ENCODE data around the gene COL27A1.

Gene COL27A1

GRCh38 chr9:114186605-114187289 lies 31.4 kb downstream of the COL27A1 start:
- TF ChIP-seq CTCF (IDR thresholded peaks at IDR 0.05): no peak

DNA sequence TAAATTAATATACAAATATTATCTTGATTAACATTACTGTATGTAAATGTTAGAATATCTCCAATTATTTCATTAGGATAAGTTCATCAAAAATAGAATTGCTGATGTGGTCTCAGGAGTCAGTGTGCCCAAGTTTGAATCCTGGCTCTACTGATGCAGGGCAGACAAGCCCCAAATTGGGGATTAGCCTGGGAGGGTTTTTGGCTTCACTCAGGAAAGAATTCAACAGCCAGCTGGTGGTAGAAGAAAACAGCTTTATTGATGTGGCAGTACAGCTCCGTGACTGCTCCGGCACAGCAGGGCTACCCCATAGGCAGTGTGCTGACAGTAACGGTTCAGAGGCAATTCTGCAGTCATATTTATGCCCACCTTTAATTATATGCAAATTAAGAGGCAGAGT lies 32.5 kb downstream of the COL27A1 start:
- TF ChIP-seq CTCF (IDR thresholded peaks at IDR 0.05): no peak

DNA sequence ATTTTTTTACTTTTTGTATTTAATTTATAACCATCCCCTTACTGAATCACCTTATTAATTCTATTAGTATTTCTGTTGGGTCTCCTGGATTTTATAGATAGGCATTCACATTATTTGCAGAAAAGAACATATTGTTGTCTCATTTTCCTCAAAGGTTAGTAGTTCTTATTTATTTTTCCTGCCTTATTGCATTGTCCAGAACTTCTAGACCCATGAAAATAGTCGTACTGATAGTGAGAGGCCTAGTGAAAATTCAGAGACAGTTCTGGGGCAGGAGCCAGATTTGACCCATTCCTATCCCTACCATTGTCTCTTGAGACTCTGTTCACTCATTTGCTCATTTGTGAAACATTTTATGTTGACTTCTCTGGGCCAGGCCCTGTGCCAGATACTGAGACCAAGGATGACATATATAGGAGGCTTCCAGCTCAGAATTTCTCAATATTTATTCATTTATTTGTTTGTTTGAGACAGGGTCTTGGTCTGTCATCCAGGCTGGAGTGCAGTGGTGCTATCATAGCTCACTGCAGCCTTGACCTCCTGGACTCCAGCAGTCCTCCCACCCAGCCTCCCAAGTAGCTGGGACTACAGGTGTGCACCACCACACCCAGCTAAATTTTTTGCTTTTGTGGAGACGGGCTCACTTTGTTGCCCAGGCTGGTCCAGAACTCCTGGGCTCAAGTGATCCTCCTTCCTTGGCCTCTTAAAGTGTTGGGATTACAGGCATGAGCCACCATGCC lies 34.7 kb downstream of the COL27A1 start:
- TF ChIP-seq CTCF (IDR thresholded peaks at IDR 0.05): no peak

- no peak for TF ChIP-seq CTCF (IDR thresholded peaks at IDR 0.05)
These were observed 35.2 kb downstream of the COL27A1 start for GRCh38 chr9:114190563-114190905.

DNA sequence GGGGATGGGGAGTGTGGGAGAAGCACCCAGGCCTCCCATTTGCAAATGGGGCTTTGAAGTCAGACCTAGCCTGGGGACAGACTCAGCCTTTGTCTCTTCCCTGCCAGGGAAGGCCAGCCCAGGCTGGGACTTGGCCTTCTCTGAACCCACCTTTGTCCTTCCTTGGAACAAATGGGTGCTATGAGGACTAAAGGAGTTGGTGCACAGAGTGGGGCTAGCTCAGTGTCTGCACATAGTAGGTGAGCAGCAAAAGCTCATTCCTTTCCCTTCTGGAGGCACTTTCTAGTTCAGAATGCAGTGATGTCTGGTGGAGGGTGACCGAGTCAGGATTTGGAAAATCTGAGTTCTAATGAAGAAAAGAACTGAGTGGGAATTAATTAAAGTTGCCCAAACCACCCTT lies 37.2 kb downstream of the COL27A1 start:
- no peak for TF ChIP-seq CTCF (IDR thresholded peaks at IDR 0.05)

- no peak for TF ChIP-seq CTCF (IDR thresholded peaks at IDR 0.05)
These were observed 37.8 kb downstream of the COL27A1 start for GRCh38 chr9:114193090-114193489.

- no peak for TF ChIP-seq CTCF (IDR thresholded peaks at IDR 0.05)
These were observed 40.8 kb downstream of the COL27A1 start for GRCh38 chr9:114196117-114196516.
